ENCODE results near the gene SKAP2. TPM values are rescaled to one million over a fixed set of nuclear protein-coding genes. Genes with fewer than 3 reads are reported as not detected.

Gene SKAP2
- total and polyA plus RNA-seq, 8 donors, result 2.9 to 16.3 (median 4.6) TPM

DNA sequence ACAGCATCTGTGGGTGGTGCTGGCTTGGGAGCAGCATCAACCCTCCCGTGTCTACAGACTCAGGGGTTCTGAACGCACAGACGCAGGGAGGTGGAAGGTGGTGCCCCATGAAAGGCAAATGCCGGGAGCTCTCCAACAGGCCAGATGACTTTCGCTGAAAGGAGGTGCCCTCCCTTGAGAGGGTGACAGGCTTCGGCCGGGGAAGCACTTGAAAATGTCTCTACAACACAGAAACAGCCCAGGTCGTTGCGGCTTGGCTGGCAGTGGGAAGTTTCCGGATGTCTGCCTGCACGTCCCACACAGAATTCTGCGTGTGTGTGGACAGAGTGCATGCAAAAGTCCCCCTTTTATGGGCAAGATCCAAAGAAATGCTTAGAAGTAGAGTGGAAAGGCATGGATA, 239.6 kb downstream of the SKAP2 start:
- H3K4me3 ChIP-seq, result no peak overlapping the region
- no peak for DNase-seq
- H3K27me3 ChIP-seq, result no peaks in the 10 kb centered on the region
- TF ChIP-seq, protein P1, sequence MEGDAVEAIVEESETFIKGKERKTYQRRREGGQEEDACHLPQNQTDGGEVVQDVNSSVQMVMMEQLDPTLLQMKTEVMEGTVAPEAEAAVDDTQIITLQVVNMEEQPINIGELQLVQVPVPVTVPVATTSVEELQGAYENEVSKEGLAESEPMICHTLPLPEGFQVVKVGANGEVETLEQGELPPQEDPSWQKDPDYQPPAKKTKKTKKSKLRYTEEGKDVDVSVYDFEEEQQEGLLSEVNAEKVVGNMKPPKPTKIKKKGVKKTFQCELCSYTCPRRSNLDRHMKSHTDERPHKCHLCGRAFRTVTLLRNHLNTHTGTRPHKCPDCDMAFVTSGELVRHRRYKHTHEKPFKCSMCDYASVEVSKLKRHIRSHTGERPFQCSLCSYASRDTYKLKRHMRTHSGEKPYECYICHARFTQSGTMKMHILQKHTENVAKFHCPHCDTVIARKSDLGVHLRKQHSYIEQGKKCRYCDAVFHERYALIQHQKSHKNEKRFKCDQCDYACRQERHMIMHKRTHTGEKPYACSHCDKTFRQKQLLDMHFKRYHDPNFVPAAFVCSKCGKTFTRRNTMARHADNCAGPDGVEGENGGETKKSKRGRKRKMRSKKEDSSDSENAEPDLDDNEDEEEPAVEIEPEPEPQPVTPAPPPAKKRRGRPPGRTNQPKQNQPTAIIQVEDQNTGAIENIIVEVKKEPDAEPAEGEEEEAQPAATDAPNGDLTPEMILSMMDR (IDR thresholded peaks at IDR 0.05), result no peak
- no peaks in the 10 kb centered on the region for H3K9me3 ChIP-seq
- no peak for FAIRE-seq
- H3K4me1 ChIP-seq, result no peaks in the 10 kb centered on the region
- intact Hi-C loops (cut with DNase I), result no loop called here
- 83 to 86% methylated on average over 12 of the region's 12 CpGs for WGBS, 2 donors
- no peak for ATAC-seq
- no peak overlapping the region for H3K27ac ChIP-seq
- no peaks in the 10 kb centered on the region for H3K36me3 ChIP-seq

DNA sequence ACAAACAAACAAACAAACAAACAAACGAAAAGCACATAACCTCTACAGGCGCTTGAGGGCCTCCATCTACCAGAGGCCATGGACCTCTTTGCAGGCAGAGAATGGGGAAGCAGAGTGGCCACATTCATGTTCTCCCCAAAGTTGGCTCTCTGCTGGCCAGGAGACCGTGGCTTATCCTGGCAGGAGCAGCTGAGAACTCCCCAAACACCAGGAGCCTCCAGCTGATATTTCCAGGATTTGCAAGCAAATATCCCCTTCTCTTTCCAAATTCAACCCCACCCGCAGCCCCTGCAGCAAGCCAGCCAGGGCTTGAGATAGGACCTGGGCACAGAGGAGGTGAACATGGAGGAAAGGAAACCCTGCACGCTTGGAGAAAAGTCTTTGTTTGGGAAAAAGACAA, 240.0 kb downstream of the SKAP2 start:
- Histone ChIP-seq H3K27me3 (no peaks in the 10 kb centered on the region), H3K4me1 (no peaks in the 10 kb centered on the region), H3K27ac (no peak overlapping the region), H3K36me3 (no peaks in the 10 kb centered on the region), H3K4me3 (no peak overlapping the region), H3K9me3 (no peaks in the 10 kb centered on the region)
- WGBS, 2 donors, result 79 to 86% methylated on average over 5 of the region's 5 CpGs
- no peak for ATAC-seq
- no peak for FAIRE-seq
- intact Hi-C loops (cut with DNase I), result no loop called here
- TF ChIP-seq, protein P1 (IDR thresholded peaks at IDR 0.05), result no peak
- DNase-seq, result no peak

DNA sequence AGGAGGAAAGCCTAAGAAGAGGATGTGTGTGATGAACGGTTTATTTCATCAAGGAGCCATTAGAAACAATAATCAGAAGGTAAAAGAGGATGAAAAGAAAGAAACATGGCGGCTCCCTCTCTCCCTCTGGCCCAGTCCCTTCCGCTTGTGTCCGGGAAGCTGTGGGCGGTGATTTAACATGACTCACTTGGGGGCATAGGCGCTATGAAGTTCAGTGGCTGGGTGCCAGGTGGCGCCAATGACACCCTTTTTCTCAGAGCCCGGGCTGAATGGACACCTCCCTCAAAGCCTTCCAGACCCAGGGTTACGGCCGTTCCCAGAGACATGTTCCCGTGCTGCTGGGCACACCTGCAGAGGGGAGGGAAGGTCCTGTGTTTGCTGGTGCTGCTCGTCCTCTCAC, 244.0 kb downstream of the SKAP2 start:
- H3K4me3 ChIP-seq, result no peak overlapping the region
- FAIRE-seq (no peak), DNase-seq (no peak), ATAC-seq (no peak)
- H3K36me3 ChIP-seq, result no peaks in the 10 kb centered on the region
- H3K27ac ChIP-seq, result no peak overlapping the region
- no peaks in the 10 kb centered on the region for H3K4me1 ChIP-seq
- no peaks in the 10 kb centered on the region for H3K9me3 ChIP-seq
- H3K27me3 ChIP-seq, result no peaks in the 10 kb centered on the region
- TF ChIP-seq, protein P1 (IDR thresholded peaks at IDR 0.05), result no peak
- WGBS, 2 donors, result 76 to 80% methylated on average over 12 of the region's 12 CpGs
- intact Hi-C loops (cut with DNase I), result no loop called here

GRCh38 chr7:26619348-26619984, 244.9 kb downstream of the SKAP2 start:
- ATAC-seq, result no peak
- no peak overlapping the region for H3K27ac ChIP-seq
- TF ChIP-seq, protein P1 (IDR thresholded peaks at IDR 0.05), result no peak
- no peaks in the 10 kb centered on the region for H3K4me1 ChIP-seq
- WGBS, 2 donors, result 92 to 96% methylated on average over 4 of the region's 4 CpGs
- no peaks in the 10 kb centered on the region for H3K36me3 ChIP-seq
- H3K9me3 ChIP-seq, result no peaks in the 10 kb centered on the region
- no peak overlapping the region for H3K4me3 ChIP-seq
- no peaks in the 10 kb centered on the region for H3K27me3 ChIP-seq
- no peak for DNase-seq
- intact Hi-C loops (cut with DNase I), result no loop called here
- FAIRE-seq, result no peak

DNA sequence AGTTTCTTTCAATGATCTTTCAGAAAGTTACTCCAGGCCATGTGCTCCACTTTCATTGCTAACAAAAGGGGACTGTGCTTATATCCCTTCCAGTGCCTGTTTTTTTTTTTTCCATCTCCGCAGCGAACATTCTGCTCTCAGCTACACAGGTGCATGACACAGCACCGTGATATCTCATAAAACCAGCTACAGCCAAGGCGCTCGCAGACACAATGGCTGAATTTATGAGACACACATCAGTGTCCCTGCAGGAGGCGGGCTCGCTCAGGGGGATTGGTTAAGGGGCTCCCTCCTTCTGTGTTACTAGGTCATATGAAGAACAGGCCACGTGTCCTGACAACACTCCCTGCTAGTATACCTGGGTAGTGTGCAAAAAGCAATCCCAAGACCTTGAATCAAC, 245.5 kb downstream of the SKAP2 start:
- Histone ChIP-seq H3K27ac (no peak overlapping the region), H3K4me3 (no peak overlapping the region), H3K4me1 (no peaks in the 10 kb centered on the region), H3K36me3 (no peaks in the 10 kb centered on the region), H3K9me3 (no peaks in the 10 kb centered on the region), H3K27me3 (no peaks in the 10 kb centered on the region)
- WGBS, 2 donors, result 85 to 88% methylated on average over 8 of the region's 8 CpGs
- intact Hi-C loops (cut with DNase I), result no loop called here
- TF ChIP-seq, protein P1 (IDR thresholded peaks at IDR 0.05), result no peak
- FAIRE-seq (no peak), DNase-seq (no peak), ATAC-seq (no peak)

Measured in pancreas (tissue), 10 donors.